K562 (cell line): Measurements from ENCODE around the gene GOT2. TPM values are rescaled to one million over a fixed set of nuclear protein-coding genes. Genes with fewer than 3 reads are reported as not detected.

Source experiments
- ATF1 ChIP-seq, 2 experiments: fragments of 450-650 bp in 1 of 2; IDR thresholded peaks; 2 replicates each; pipeline ENCODE4 v1.6.1; 2016; ENCODE audit warnings: missing compliant biosample characterization in 1 of 2, missing genetic modification characterization in 1 of 2
- ATF3 ChIP-seq, 2 experiments: fragments of 450-650 bp in 1 of 2; sonication (generic) in 1 of 2; formaldehyde crosslinking in 1 of 2; IDR thresholded peaks in 1 of 2; conservative IDR thresholded peaks in 1 of 2; 2 replicates each; pipeline versions ENCODE4 v1.6.1 to v1.8.1; 2016 to 2023; ENCODE audit warnings: mild to moderate bottlenecking in 2 of 2, moderate library complexity in 2 of 2, inconsistent platforms in 1 of 2, missing genetic modification reagents in 1 of 2
- CREM ChIP-seq: IDR thresholded peaks from 2 replicates; pipeline ENCODE4 v1.6.1; 2014; ENCODE audit warnings: antibody characterized with exemption, low read depth
- DIDO1 ChIP-seq: fragments of 450-650 bp; IDR thresholded peaks from 2 replicates; pipeline ENCODE4 v1.6.1; 2016; ENCODE audit warnings: low read depth, missing biosample characterization, missing genetic modification characterization
- DMBX1 ChIP-seq: fragments of 250-450 bp; sonication (Bioruptor Pico); IDR thresholded peaks from 2 replicates; pipeline ENCODE4 v1.8.0; 2022; ENCODE audit warnings: inconsistent platforms, mild to moderate bottlenecking, moderate library complexity, borderline replicate concordance
- FOXK2 ChIP-seq, 2 experiments: fragments of 450-650 bp; IDR thresholded peaks in 1 of 2; conservative IDR thresholded peaks in 1 of 2; 2 replicates each; pipeline ENCODE4 v1.6.1; 2016; ENCODE audit warnings: low read depth in 2 of 2, mild to moderate bottlenecking in 1 of 2
- GTF2E2 ChIP-seq: fragments of 200-800 bp; sonication (Bioruptor generic); IDR thresholded peaks from 2 replicates; pipeline ENCODE4 v1.6.1; 2016; ENCODE audit warnings: missing genetic modification characterization, missing compliant biosample characterization
- IFI16 ChIP-seq: fragments of 250-450 bp; sonication (Bioruptor Pico); IDR thresholded peaks from 2 replicates; pipeline ENCODE4 v2.1.2; 2022; ENCODE audit warnings: mild to moderate bottlenecking, inconsistent platforms
- MYC ChIP-seq, 2 experiments: fragments of 250-450 bp in 1 of 2; sonication (Bioruptor Pico) in 1 of 2; IDR thresholded peaks; 2 replicates each; pipeline versions ENCODE4 v1.5.1 to v1.6.1; 2012 to 2021; ENCODE audit warnings: low read depth in 2 of 2, borderline replicate concordance in 1 of 2, improper control_type of control experiment in 1 of 2, low read length in 1 of 2, mild to moderate bottlenecking in 1 of 2, moderate library complexity in 1 of 2
- NCOA2 ChIP-seq, 2 experiments: fragments of 450-650 bp; IDR thresholded peaks; 2 replicates each; pipeline ENCODE4 v1.6.1; 2018; ENCODE audit warnings: mild to moderate bottlenecking in 2 of 2, moderate library complexity in 1 of 2; ENCODE audit not compliant: partially characterized antibody in 2 of 2
- SIN3B ChIP-seq: fragments of 450-650 bp; IDR thresholded peaks from 2 replicates; pipeline ENCODE4 v1.6.1; 2017; ENCODE audit warnings: low read depth, mild to moderate bottlenecking, moderate library complexity
- STAT6 ChIP-seq: sonication (generic); formaldehyde crosslinking; IDR thresholded peaks from 2 replicates; pipeline ENCODE4 v1.8.1; 2023; ENCODE audit warnings: mild to moderate bottlenecking, missing genetic modification reagents
- TBL1XR1 ChIP-seq, 2 experiments: IDR thresholded peaks; 2 replicates each; pipeline ENCODE4 v1.6.1; 2012; ENCODE audit warnings: improper control_type of control experiment in 2 of 2, low read length in 2 of 2, mild to moderate bottlenecking in 1 of 2
- ZFPM2 ChIP-seq: fragments of 250-450 bp; sonication (Bioruptor Pico); IDR thresholded peaks from 2 replicates; pipeline ENCODE4 v1.5.1; 2022; ENCODE audit warnings: mild to moderate bottlenecking
- ZNF197 ChIP-seq: fragments of 200-800 bp; sonication (Bioruptor generic); IDR thresholded peaks from 2 replicates; pipeline ENCODE4 v1.6.1; 2016; ENCODE audit warnings: low read depth, missing genetic modification characterization, missing compliant biosample characterization
- ZNF507 ChIP-seq: conservative IDR thresholded peaks from 2 replicates; pipeline ENCODE4 v1.6.1; 2017; ENCODE audit warnings: missing genetic modification characterization, missing compliant biosample characterization
- polyA plus RNA-seq, 8 experiments: library from polyadenylated mRNA; depleted of rRNA in 4 of 8; stranded (reverse) in 5 of 8; unstranded in 3 of 8; fragments of >200 nt; fragmentation: Nextera tagmentation in 2 of 8; fragmentation: Illumina TruSeq in 1 of 8; extraction: Ambion mirVana in 2 of 8; extraction: Trizol in 1 of 8; gene quantifications; 2 replicates each; pipeline versions ENCODE4 v1.2.1 to v1.2.3, GENCODE V29; 2011 to 2014; ENCODE audit warnings: inconsistent platforms in 1 of 8, missing spikeins in 1 of 8
- total RNA-seq, 7 experiments: library from RNA; depleted of rRNA in 6 of 7; stranded (reverse); fragments of >200 nt in 6 of 7; fragmentation: Illumina TruSeq in 2 of 7; extraction: Trizol in 2 of 7; gene quantifications; 2 replicates each; pipeline versions ENCODE4 v1.2.1 to v1.2.3, GENCODE V29; 2011 to 2021; ENCODE audit warnings: low replicate concordance in 1 of 7
- TF ChIP-seq, protein P1 (sequence below): fragments of 250-450 bp; sonication (Bioruptor Pico); IDR thresholded peaks from 2 replicates; pipeline ENCODE4 v1.9.0; 2021; ENCODE audit warnings: mild to moderate bottlenecking
- TF ChIP-seq, protein P2 (sequence below): IDR thresholded peaks from 2 replicates; pipeline ENCODE4 v1.6.1; 2011; ENCODE audit warnings: borderline replicate concordance, low read depth, mild to moderate bottlenecking, moderate library complexity, low read length; ENCODE audit not compliant: insufficient read depth, poor library complexity, severe bottlenecking
- TF ChIP-seq, protein P3 (sequence below): sonication (generic); formaldehyde crosslinking; IDR thresholded peaks from 2 replicates; pipeline ENCODE4 v1.5.0; 2020; ENCODE audit warnings: missing genetic modification reagents

Gene GOT2
- total and polyA plus RNA-seq, 9 of the 15 experiments (the other 6 are each of a cell fraction or from before 2014, with no cell fraction given): 43.1 to 190 (median 80.2) TPM

DNA sequence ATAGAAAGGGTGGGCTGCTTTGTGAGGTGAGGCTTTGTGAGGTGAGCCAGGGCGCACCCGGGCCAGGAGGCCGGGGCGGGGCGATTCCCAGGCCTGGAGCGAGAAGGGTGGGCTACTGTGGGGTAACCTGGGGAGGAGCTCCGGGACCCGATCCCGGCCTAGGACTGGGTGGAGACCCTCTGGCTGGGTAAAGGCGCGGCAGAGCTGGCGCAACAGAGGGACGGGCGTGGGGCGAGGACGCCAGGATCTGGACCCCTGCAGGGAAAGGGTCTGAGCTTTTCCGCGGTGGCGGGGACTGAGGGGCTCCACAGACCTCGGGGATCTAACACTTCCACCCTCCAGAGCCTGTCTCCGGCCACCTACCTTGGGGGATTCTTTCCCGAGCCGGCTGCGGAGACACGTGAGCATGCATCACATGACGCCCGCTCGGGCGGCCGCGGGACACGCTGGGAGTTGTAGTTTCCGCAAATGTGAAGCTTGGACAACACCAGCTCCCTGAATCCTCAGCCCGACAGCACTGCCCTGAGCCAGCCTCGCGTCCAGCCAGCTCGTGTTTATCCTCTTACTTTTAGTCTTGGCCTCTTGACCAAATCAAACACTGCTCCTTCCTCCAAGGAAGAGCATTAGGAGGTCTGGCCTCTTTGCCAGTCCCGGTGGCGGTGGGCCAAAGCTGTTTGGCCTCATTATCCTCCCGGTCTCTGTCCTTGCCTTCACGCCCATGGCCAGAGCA lies 49.6 kb downstream of the GOT2 start, which contains the start of gene SLC38A7 (continued):
- peak; percentile 73 for TF ChIP-seq MYC (IDR thresholded peaks at IDR 0.05; ENCODE audit: low read depth, low read length)
- no peak for TF ChIP-seq MYC (CRISPR knock-in tag; IDR thresholded peaks at IDR 0.05; ENCODE audit: borderline replicate concordance, low read depth)
- TF ChIP-seq, protein P1, sequence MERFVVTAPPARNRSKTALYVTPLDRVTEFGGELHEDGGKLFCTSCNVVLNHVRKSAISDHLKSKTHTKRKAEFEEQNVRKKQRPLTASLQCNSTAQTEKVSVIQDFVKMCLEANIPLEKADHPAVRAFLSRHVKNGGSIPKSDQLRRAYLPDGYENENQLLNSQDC (CRISPR knock-in tag): no peak
- TF ChIP-seq GTF2E2 (tag): no peak
- no peak for TF ChIP-seq ATF1 (CRISPR knock-in tag; IDR thresholded peaks at IDR 0.05)
- TF ChIP-seq ATF1 (tag; IDR thresholded peaks at IDR 0.05): peak; percentile 91
- TF ChIP-seq ATF3 (IDR thresholded peaks at IDR 0.05): 0 out of 2 replicates have a peak, but pooled peaks have one; percentile 19
- no peak for TF ChIP-seq ATF3 (CRISPR knock-in tag; conservative IDR thresholded peaks at IDR 0.05)
- peak; percentile 74; the same call in 1 of the 2 replicates for TF ChIP-seq STAT6 (CRISPR knock-in tag)
- peak; percentile 74 to 78; a peak in 3 of 4 replicates for TF ChIP-seq FOXK2 (conservative IDR thresholded peaks at IDR 0.05 in 1 of 2, IDR thresholded peaks at IDR 0.05 in 1 of 2; ENCODE audit: low read depth in 2 of 2)
- TF ChIP-seq SIN3B: peak; percentile 88
- TF ChIP-seq ZNF507: no peak
- TF ChIP-seq, protein P2, sequence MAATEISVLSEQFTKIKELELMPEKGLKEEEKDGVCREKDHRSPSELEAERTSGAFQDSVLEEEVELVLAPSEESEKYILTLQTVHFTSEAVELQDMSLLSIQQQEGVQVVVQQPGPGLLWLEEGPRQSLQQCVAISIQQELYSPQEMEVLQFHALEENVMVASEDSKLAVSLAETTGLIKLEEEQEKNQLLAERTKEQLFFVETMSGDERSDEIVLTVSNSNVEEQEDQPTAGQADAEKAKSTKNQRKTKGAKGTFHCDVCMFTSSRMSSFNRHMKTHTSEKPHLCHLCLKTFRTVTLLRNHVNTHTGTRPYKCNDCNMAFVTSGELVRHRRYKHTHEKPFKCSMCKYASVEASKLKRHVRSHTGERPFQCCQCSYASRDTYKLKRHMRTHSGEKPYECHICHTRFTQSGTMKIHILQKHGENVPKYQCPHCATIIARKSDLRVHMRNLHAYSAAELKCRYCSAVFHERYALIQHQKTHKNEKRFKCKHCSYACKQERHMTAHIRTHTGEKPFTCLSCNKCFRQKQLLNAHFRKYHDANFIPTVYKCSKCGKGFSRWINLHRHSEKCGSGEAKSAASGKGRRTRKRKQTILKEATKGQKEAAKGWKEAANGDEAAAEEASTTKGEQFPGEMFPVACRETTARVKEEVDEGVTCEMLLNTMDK: peak; percentile 46
- TF ChIP-seq DIDO1: peak; percentile 58; the same call in 1 of the 2 replicates
- TF ChIP-seq ZFPM2 (CRISPR knock-in tag): no peak
- 0 out of 2 replicates have a peak, but pooled peaks have one; percentile 58 for TF ChIP-seq ZNF197 (CRISPR knock-in tag)
- no peak for TF ChIP-seq NCOA2 (IDR thresholded peaks at IDR 0.05; ENCODE audit: partially characterized antibody in 2 of 2)
- TF ChIP-seq CREM: peak; percentile 82
- 0 out of 2 replicates have a peak, but pooled peaks have one; percentile 49 for TF ChIP-seq DMBX1 (CRISPR knock-in tag)
- peak in 1 of 2 experiments; percentile 29; a peak in 1 of 4 replicates for TF ChIP-seq TBL1XR1 (IDR thresholded peaks at IDR 0.05; ENCODE audit: low read length in 2 of 2)
- TF ChIP-seq IFI16 (CRISPR knock-in tag): no peak
- TF ChIP-seq, protein P3, sequence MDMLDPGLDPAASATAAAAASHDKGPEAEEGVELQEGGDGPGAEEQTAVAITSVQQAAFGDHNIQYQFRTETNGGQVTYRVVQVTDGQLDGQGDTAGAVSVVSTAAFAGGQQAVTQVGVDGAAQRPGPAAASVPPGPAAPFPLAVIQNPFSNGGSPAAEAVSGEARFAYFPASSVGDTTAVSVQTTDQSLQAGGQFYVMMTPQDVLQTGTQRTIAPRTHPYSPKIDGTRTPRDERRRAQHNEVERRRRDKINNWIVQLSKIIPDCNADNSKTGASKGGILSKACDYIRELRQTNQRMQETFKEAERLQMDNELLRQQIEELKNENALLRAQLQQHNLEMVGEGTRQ (CRISPR knock-in tag): peak; percentile 100
